Panc1 (cell line): ENCODE data around the gene PPP1R12A.

Source experiments
- POLR2AphosphoS5 ChIP-seq: IDR thresholded peaks from 2 replicates; pipeline ENCODE4 v1.6.1; 2012; ENCODE audit warnings: mild to moderate bottlenecking, low read depth, low read length, moderate library complexity
- SIN3A ChIP-seq: IDR thresholded peaks from 2 replicates; pipeline ENCODE4 v1.6.1; 2012; ENCODE audit warnings: low read depth, mild to moderate bottlenecking, low read length, moderate library complexity, borderline replicate concordance; ENCODE audit not compliant: insufficient read depth
- TF ChIP-seq, protein P1 (sequence below): fragments of 450-650 bp; IDR thresholded peaks from 2 replicates; pipeline ENCODE4 v1.5.1; 2017; ENCODE audit warnings: mild to moderate bottlenecking

DNA sequence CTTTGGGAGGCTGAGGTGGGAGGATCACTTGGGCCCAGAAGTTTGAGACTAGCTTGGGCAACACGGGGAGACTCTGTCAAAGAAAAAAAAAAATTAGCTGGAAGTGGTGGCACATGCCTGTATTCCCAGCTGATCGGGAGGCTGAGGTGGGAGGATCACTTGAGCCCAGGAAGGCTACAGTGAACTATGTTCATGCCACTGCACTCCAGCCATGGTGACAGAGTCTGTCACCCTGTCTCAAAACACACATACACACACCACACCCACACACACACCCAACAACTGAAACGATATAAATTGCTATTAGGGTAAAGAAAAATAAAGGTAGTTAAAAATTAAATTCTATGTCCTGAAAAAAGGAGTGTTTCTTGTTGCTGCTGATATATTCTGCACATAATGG, 7.9 kb downstream of the PPP1R12A start:
- TF ChIP-seq SIN3A, result no peak
- TF ChIP-seq, protein P1, sequence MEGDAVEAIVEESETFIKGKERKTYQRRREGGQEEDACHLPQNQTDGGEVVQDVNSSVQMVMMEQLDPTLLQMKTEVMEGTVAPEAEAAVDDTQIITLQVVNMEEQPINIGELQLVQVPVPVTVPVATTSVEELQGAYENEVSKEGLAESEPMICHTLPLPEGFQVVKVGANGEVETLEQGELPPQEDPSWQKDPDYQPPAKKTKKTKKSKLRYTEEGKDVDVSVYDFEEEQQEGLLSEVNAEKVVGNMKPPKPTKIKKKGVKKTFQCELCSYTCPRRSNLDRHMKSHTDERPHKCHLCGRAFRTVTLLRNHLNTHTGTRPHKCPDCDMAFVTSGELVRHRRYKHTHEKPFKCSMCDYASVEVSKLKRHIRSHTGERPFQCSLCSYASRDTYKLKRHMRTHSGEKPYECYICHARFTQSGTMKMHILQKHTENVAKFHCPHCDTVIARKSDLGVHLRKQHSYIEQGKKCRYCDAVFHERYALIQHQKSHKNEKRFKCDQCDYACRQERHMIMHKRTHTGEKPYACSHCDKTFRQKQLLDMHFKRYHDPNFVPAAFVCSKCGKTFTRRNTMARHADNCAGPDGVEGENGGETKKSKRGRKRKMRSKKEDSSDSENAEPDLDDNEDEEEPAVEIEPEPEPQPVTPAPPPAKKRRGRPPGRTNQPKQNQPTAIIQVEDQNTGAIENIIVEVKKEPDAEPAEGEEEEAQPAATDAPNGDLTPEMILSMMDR, result no peak
- no peak for TF ChIP-seq POLR2AphosphoS5
